H1 (cell line): ENCODE measurements around the gene CELSR1. TPM values are rescaled to one million over a fixed set of nuclear protein-coding genes. Genes with fewer than 3 reads are reported as not detected.

Experiments used
- CTCF ChIA-PET: fragments of 300-600 bp; sonication (Branson Sonifier 250); formaldehyde crosslinking; loops from one replicate; lab custom pipeline; 2021; ENCODE audit not compliant: partially characterized antibody; lab: Charles Lee
- POLR2A ChIA-PET: fragments of 300-600 bp; sonication (Branson Sonifier 250); formaldehyde crosslinking; loops from one replicate; lab custom pipeline; 2021; ENCODE audit warnings: inconsistent platforms; ENCODE audit not compliant: partially characterized antibody; lab: Charles Lee
- DNase-seq, 2 experiments: peaks; one replicate each; pipeline versions ENCODE4 v3.0.0 to v3.0.0-alpha.2; 2010 to 2022; ENCODE audit warnings: low spot score in 2 of 2, low read depth in 1 of 2, mixed read lengths in 1 of 2
- FAIRE-seq: peaks from 2 replicates; lab custom pipeline; 2011; peaks lifted over from hg19 to GRCh38; lab: Jason Lieb, UNC
- H2AFZ ChIP-seq: 2 replicates; pipeline ENCODE4 v1.8.1; 2012; ENCODE audit warnings: low read length, inconsistent platforms
- H2AK5ac ChIP-seq: 2 replicates; pipeline ENCODE4 v1.6.1; 2013; ENCODE audit warnings: low read depth, low read length
- H2BK120ac ChIP-seq: replicated peaks from 2 replicates; pipeline ENCODE3; 2013; ENCODE audit warnings: low read depth, low read length, inconsistent platforms
- H2BK12ac ChIP-seq: 2 replicates; pipeline ENCODE4 v1.6.1; 2013; ENCODE audit warnings: low read depth, low read length
- H2BK15ac ChIP-seq: 2 replicates; pipeline ENCODE4 v1.6.1; 2013; ENCODE audit warnings: low read length
- H2BK20ac ChIP-seq: 2 replicates; pipeline ENCODE4 v1.6.1; 2013; ENCODE audit warnings: low read length
- H2BK5ac ChIP-seq: 2 replicates; pipeline ENCODE4 v1.6.1; 2013; ENCODE audit warnings: low read depth, low read length
- H3K14ac ChIP-seq: 2 replicates; pipeline ENCODE4 v1.6.1; 2013; ENCODE audit warnings: inconsistent platforms; ENCODE audit not compliant: insufficient read length
- H3K18ac ChIP-seq: 2 replicates; pipeline ENCODE4 v1.6.1; 2013; ENCODE audit warnings: low read length; ENCODE audit errors: extremely low read depth
- H3K23ac ChIP-seq: 2 replicates; pipeline ENCODE4 v1.6.1; 2013; ENCODE audit warnings: inconsistent platforms; ENCODE audit not compliant: insufficient read length
- H3K23me2 ChIP-seq: 2 replicates; pipeline ENCODE4 v1.6.1; 2013; ENCODE audit warnings: low read depth, low read length
- H3K27ac ChIP-seq: 2 replicates; pipeline ENCODE4 v1.6.1; 2011; ENCODE audit warnings: low read depth, low read length, inconsistent platforms
- H3K27me3 ChIP-seq, 4 experiments: replicated peaks in 1 of 4; 1 replicate in 1 of 4; 2 replicates in 3 of 4; pipeline versions ENCODE4 v1.6.1 to v1.8.1; 2011 to 2013; ENCODE audit warnings: low read length in 3 of 4, mild to moderate bottlenecking in 3 of 4, inconsistent platforms in 2 of 4, mixed read lengths in 2 of 4, moderate library complexity in 1 of 4; ENCODE audit not compliant: control insufficient read depth in 3 of 4, insufficient read depth in 3 of 4; ENCODE audit errors: extremely low read depth in 1 of 4
- H3K36me3 ChIP-seq, 4 experiments: 2 replicates each; pipeline versions ENCODE4 v1.6.1 to v1.8.1; 2011 to 2013; ENCODE audit warnings: mild to moderate bottlenecking in 4 of 4, low read length in 3 of 4, moderate library complexity in 2 of 4, control low read depth in 1 of 4, inconsistent platforms in 1 of 4; ENCODE audit not compliant: insufficient read depth in 4 of 4, control insufficient read depth in 2 of 4
- H3K4ac ChIP-seq: replicated peaks from 2 replicates; pipeline ENCODE3; 2013; ENCODE audit warnings: low read length, low read depth, mixed read lengths, inconsistent platforms; ENCODE audit not compliant: insufficient read length
- H3K4me1 ChIP-seq, 4 experiments: replicated peaks in 1 of 4; 1 replicate in 1 of 4; 2 replicates in 3 of 4; pipeline versions ENCODE4 v1.6.1 to v1.8.1; 2011 to 2013; ENCODE audit warnings: low read length in 3 of 4, inconsistent platforms in 2 of 4, mixed read lengths in 1 of 4; ENCODE audit not compliant: insufficient read depth in 4 of 4, control insufficient read depth in 3 of 4
- H3K4me2 ChIP-seq, 2 experiments: 2 replicates each; pipeline versions ENCODE4 v1.6.1 to v1.8.1; 2011 to 2013; ENCODE audit warnings: low read depth in 2 of 2, low read length in 2 of 2, control low read depth in 1 of 2, inconsistent platforms in 1 of 2, mild to moderate bottlenecking in 1 of 2; ENCODE audit not compliant: insufficient read depth in 1 of 2
- H3K4me3 ChIP-seq, 4 experiments: fragments of 200-600, 300-600 bp in 1 of 4; sonication (generic), shearing (Covaris generic), sonication (Bioruptor Twin) in 1 of 4; 2 replicates each; pipeline versions ENCODE4 v1.5.1 to v1.8.1; 2011 to 2016; ENCODE audit warnings: low read length in 4 of 4, low read depth in 3 of 4, control low read depth in 2 of 4, inconsistent platforms in 2 of 4, mild to moderate bottlenecking in 2 of 4, mixed read lengths in 1 of 4, moderate library complexity in 1 of 4; ENCODE audit not compliant: insufficient read depth in 2 of 4; ENCODE audit errors: extremely low read depth in 1 of 4
- H3K56ac ChIP-seq: replicated peaks from 2 replicates; pipeline ENCODE3; 2013; ENCODE audit warnings: low read depth, mild to moderate bottlenecking, mixed read lengths, low read length, inconsistent platforms; ENCODE audit not compliant: insufficient read length
- H3K79me1 ChIP-seq: 2 replicates; pipeline ENCODE4 v1.6.1; 2013; ENCODE audit warnings: low read depth, low read length, control low read depth
- H3K79me2 ChIP-seq, 2 experiments: 2 replicates each; pipeline versions ENCODE4 v1.6.1 to v1.8.1; 2012 to 2013; ENCODE audit warnings: low read length in 2 of 2, mild to moderate bottlenecking in 2 of 2, inconsistent platforms in 1 of 2; ENCODE audit not compliant: insufficient read depth in 2 of 2, control insufficient read depth in 1 of 2
- H3K9ac ChIP-seq, 4 experiments: replicated peaks in 1 of 4; 1 replicate in 1 of 4; 2 replicates in 3 of 4; pipeline versions ENCODE4 v1.6.1 to v1.8.1; 2011 to 2013; ENCODE audit warnings: low read depth in 3 of 4, low read length in 3 of 4, control low read depth in 2 of 4, mild to moderate bottlenecking in 2 of 4, moderate library complexity in 2 of 4, inconsistent platforms in 1 of 4; ENCODE audit errors: extremely low read depth in 1 of 4
- H3K9me3 ChIP-seq, 2 experiments: 2 replicates each; pipeline versions ENCODE4 v1.6.1 to v1.8.1; 2012 to 2013; ENCODE audit warnings: mild to moderate bottlenecking in 2 of 2, moderate library complexity in 2 of 2, control low read depth in 1 of 2, inconsistent platforms in 1 of 2, low read depth in 1 of 2, low read length in 1 of 2, mixed read lengths in 1 of 2; ENCODE audit not compliant: insufficient read depth in 2 of 2
- H4K20me1 ChIP-seq, 2 experiments: replicated peaks in 1 of 2; 2 replicates each; pipeline versions ENCODE3 to v1.8.1; 2011 to 2013; ENCODE audit warnings: inconsistent platforms in 2 of 2, low read length in 2 of 2, mild to moderate bottlenecking in 1 of 2; ENCODE audit not compliant: insufficient read depth in 2 of 2, control insufficient read depth in 1 of 2
- H4K5ac ChIP-seq: 2 replicates; pipeline ENCODE4 v1.6.1; 2013; ENCODE audit warnings: low read length, low read depth, mixed read lengths, inconsistent platforms; ENCODE audit not compliant: insufficient read length
- H4K8ac ChIP-seq: 2 replicates; pipeline ENCODE4 v1.8.0; 2013; ENCODE audit warnings: mild to moderate bottlenecking, moderate library complexity, low read length, inconsistent platforms; ENCODE audit not compliant: insufficient read depth; ENCODE audit errors: extremely low read depth
- H4K91ac ChIP-seq: replicated peaks from 2 replicates; pipeline ENCODE3; 2013; ENCODE audit warnings: low read length, mixed read lengths, inconsistent platforms; ENCODE audit not compliant: insufficient read length
- SP2 ChIP-seq: IDR thresholded peaks from 2 replicates; pipeline ENCODE4 v1.6.1; 2012; ENCODE audit warnings: mild to moderate bottlenecking, low read length, inconsistent platforms
- TEAD4 ChIP-seq: IDR thresholded peaks from 2 replicates; pipeline ENCODE4 v1.6.1; 2012; ENCODE audit warnings: low read depth, low read length, inconsistent platforms, mixed read lengths
- WGBS, 2 experiments: shearing (Covaris generic) in 1 of 2; methylation state at CpG; one replicate each; pipeline versions ENCODE4 v1.1.6 to v1.1.7; 2013 to 2015; ENCODE audit warnings: low lambda C conversion rate in 2 of 2, mixed read lengths in 2 of 2, inconsistent platforms in 1 of 2, low coverage in 1 of 2, missing lambda C conversion rate in 1 of 2; ENCODE audit not compliant: insufficient replicate concordance in 2 of 2, insufficient coverage in 1 of 2, insufficient read length in 1 of 2; ENCODE audit errors: extremely low coverage in 1 of 2, missing lambda C conversion rate in 1 of 2; 5-methylcytosine and 5-hydroxymethylcytosine counted together
- polyA plus RNA-seq, 7 experiments: library from polyadenylated mRNA; depleted of rRNA in 3 of 7; stranded (reverse) in 5 of 7; unstranded in 2 of 7; fragments of >200 nt in 5 of 7; fragments of 200-250 nt in 2 of 7; gene quantifications; 1 replicate in 5 of 7; 2 replicates in 1 of 7; 4 replicates in 1 of 7; pipeline versions ENCODE4 v1.2.1 to v1.2.3, GENCODE V29; 2011 to 2013; ENCODE audit warnings: missing spikeins in 2 of 7, mixed read lengths in 2 of 7
- total RNA-seq: library from RNA; stranded (reverse); fragmentation: NEBNext Ultra II Directional; extraction: Animal tissue kit (Norgen Biotek cat#: 25700); gene quantifications from 2 replicates; pipeline ENCODE4 v1.2.1, GENCODE V29; 2021

Gene CELSR1
- total and polyA plus RNA-seq, 2 of the 8 experiments (the other 6 are each of a cell fraction or from before 2014, with no cell fraction given) = 9.0 to 12.4 TPM

DNA sequence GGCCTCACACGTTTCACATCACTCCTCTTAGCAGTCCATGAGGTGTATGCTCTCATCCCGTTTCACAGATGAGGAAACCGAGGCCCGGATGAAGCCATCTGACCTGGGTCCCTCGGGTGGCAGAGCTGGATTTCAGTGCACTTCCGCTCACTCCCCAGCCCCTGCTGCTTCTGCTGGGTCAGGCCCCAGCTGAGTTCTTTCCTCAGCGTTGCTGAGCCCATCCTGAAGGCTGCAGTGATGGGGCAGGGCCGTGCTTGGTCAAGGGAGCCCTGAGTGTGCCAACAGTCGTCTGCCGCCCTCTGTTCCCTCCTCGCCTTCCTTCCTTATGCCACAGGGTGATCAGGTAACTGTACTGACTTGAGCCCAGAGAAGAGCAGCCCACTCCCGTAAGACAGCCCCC is 189.8 kb downstream of the CELSR1 start:
- CTCF ChIA-PET = no interaction called here
- POLR2A ChIA-PET = interaction anchor here (1.4 kb wide), 1 partner anchor 11 kb away, joined by 3 read pairs; no protein-coding TSS in a partner anchor

More for the DNA sequence above, 189.8 kb downstream of the CELSR1 start:
- Histone ChIP-seq H4K91ac (no peak overlapping the region), H3K79me2 (peaks cover 0 to 3% of the 10 kb centered on the region in 2 experiments; a peak in 1 of 4 replicates), H3K18ac (no peak overlapping the region), H3K27ac (no peak overlapping the region), H3K36me3 (peaks cover 33 to 85% (median 71%) of the 10 kb centered on the region in 4 experiments), H3K4me3 (no peak overlapping the region), H3K9ac (no peak overlapping the region), H3K56ac (no peak overlapping the region), H3K4ac (no peak overlapping the region), H2AK5ac (no peak overlapping the region), H3K14ac (no peak overlapping the region), H3K79me1 (peaks cover 4% of the 10 kb centered on the region), H4K8ac (no peak overlapping the region; the same call in 1 of the 2 replicates), H2BK15ac (no peak overlapping the region), H3K23ac (no peak overlapping the region), H2BK120ac (no peak overlapping the region), H2BK20ac (no peak overlapping the region), H3K23me2 (no peaks in the 10 kb centered on the region), H2BK5ac (no peak overlapping the region), H4K20me1 (peaks cover 7 to 29% of the 10 kb centered on the region in 2 experiments), H3K9me3 (no peaks in the 10 kb centered on the region), H3K4me1 (no peaks in the 10 kb centered on the region), H4K5ac (no peak overlapping the region), H3K4me2 (no peak overlapping the region), H3K27me3 (no peaks in the 10 kb centered on the region), H2AFZ (no peak overlapping the region), H2BK12ac (no peak overlapping the region)
- 97% methylated on average over 12 of the region's 12 CpGs; no CpG with 5 or more reads in 1 of the 2 experiments for WGBS, 2 experiments
- DNase-seq (no peak), FAIRE-seq (no peak)
- TF ChIP-seq SP2 (no peak), TEAD4 (no peak)
